Measurements from ENCODE around the gene RHOB. TPM values are rescaled to one million over a fixed set of nuclear protein-coding genes. Genes with fewer than 3 reads are reported as not detected.
A peak's percentile ranks its signal among the peaks of the same experiment; 100 is the strongest.

RHOB gene
- total and polyA plus RNA-seq, 2 donors (not counting 1 experiment from before 2014, with no cell fraction given) = 63.0 to 1,037 TPM

DNA sequence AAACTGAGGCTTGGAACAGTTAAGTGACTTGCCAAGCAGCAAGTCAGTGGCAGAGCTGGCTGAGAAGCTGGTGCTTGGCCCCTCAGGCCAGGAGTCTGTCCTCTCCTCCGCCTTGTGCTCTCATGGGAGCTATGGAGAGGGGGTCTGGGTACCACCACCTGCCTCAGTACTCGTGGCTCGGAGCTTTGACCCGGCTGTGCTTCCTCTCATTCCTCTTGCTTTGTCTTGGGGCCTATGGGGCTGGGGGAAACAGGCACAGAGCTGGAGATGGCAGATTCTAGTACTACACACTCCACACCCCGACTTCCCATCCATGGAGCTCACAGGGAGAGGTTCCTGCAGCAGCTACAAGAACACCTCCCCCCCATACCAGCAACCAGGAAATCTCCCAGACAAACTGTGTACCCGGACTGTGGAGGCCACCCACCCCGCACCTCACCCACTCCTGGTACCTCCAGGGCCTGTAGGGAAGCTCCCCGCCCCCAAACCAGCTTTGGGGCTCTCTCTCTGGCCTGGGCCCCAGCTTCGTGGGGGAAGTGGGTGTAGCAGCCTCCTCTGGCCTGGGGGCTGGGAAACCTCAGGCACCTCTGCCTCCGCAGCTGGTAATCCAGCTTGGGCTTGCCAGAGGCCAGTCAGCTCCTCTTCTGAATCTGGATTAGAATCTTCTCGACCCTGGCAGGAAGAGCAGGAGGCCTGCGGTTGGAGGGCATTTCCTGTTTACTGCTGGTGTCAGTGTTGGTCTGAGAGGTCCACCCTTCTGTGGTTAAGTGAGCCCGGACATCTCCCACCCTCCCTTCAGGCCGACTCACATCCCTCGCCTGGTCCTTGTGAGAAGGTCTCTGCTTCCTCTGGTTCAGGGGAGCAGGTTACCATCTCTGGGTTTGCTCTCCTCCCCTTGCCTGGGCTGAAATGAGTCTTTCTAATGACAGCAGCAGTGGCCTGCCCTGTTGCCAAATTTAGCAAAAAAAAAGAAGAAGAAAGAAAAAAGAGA, 22.3 kb upstream of the RHOB start:
- H3K4me1 ChIP-seq (ENCODE audit: control insufficient read depth in 2 of 2, insufficient read depth in 2 of 2, low read length in 2 of 2) = peaks cover 46 to 64% of the 10 kb centered on the region in 2 donors
- H3K27ac ChIP-seq (ENCODE audit: low read length in 2 of 2) = peak overlapping the region; percentile 85 to 88
- Mint-ChIP-seq H3K4me1 (peaks cover 49% of the 10 kb centered on the region), H3K9me3 (ENCODE audit: insufficient read depth) (no peaks in the 10 kb centered on the region), H3K27me3 (no peaks in the 10 kb centered on the region), H3K27ac (peak overlapping the region; percentile 93), H3K4me3 (peak overlapping the region; percentile 80)
- H3K36me3 ChIP-seq (replicated peaks in 1 of 2; ENCODE audit: control extremely low read depth in 1 of 2, control insufficient read depth in 1 of 2, extremely low read depth in 1 of 2, insufficient read depth in 2 of 2, low read length in 1 of 2) = no peaks in the 10 kb centered on the region
- WGBS (ENCODE audit: insufficient coverage) = 22% methylated on average over 4 of the region's 15 CpGs
- ChIA-PET POLR2A (interaction anchor here (0.8 to 2.4 kb wide), 4 partner anchors 20 to 252 kb away, joined by 3 to 17 read pairs (median 8); partner anchors contain the start of genes HS1BP3 and RHOB), CTCF (interaction anchor here (0.7 to 13.1 kb wide), 14 partner anchors 8 to 227 kb away, joined by 3 to 148 read pairs (median 4); partner anchors contain the start of genes HS1BP3 and RHOB)
- H3K4me2 ChIP-seq (replicated peaks; ENCODE audit: low read depth, low read length, poor library complexity, severe bottlenecking) = peak overlapping the region; percentile 77
- H3K27me3 ChIP-seq (replicated peaks in 1 of 4; ENCODE audit: control extremely low read depth in 1 of 4, control insufficient read depth in 3 of 4, insufficient read depth in 4 of 4, low read length in 3 of 4) = no peaks in the 10 kb centered on the region
- H2AFZ ChIP-seq (ENCODE audit: insufficient read depth, low read depth, low read length, poor library complexity, severe bottlenecking) = peak overlapping the region; percentile 75
- H3K9me3 ChIP-seq (ENCODE audit: control extremely low read depth in 1 of 3, control insufficient read depth in 2 of 3, insufficient read depth in 1 of 3, low read length in 2 of 3) = no peaks in the 10 kb centered on the region
- H4K20me1 ChIP-seq (ENCODE audit: control insufficient read depth, insufficient read depth, low read length, poor library complexity, severe bottlenecking) = no peaks in the 10 kb centered on the region
- H3K79me2 ChIP-seq (ENCODE audit: control insufficient read depth, insufficient read depth, low read length) = no peaks in the 10 kb centered on the region
- peak overlapping the region; percentile 5 to 52 (median 27) for H3K4me3 ChIP-seq (ENCODE audit: control extremely low read depth in 1 of 5, extremely low read depth in 1 of 5, insufficient read depth in 1 of 5, low read depth in 2 of 5, low read length in 4 of 5)
- intact Hi-C loops (cut with micrococcal nuclease) = no loop called here
- no peak for DNase-seq
- peak; percentile 50 for ATAC-seq (ENCODE audit: low read depth)
- no peak for TF ChIP-seq EZH2 (IDR thresholded peaks at IDR 0.05; ENCODE audit: borderline replicate concordance, insufficient read depth, low read depth, low read length, poor library complexity, severe bottlenecking)
- TF ChIP-seq, protein P1, sequence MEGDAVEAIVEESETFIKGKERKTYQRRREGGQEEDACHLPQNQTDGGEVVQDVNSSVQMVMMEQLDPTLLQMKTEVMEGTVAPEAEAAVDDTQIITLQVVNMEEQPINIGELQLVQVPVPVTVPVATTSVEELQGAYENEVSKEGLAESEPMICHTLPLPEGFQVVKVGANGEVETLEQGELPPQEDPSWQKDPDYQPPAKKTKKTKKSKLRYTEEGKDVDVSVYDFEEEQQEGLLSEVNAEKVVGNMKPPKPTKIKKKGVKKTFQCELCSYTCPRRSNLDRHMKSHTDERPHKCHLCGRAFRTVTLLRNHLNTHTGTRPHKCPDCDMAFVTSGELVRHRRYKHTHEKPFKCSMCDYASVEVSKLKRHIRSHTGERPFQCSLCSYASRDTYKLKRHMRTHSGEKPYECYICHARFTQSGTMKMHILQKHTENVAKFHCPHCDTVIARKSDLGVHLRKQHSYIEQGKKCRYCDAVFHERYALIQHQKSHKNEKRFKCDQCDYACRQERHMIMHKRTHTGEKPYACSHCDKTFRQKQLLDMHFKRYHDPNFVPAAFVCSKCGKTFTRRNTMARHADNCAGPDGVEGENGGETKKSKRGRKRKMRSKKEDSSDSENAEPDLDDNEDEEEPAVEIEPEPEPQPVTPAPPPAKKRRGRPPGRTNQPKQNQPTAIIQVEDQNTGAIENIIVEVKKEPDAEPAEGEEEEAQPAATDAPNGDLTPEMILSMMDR (IDR thresholded peaks at IDR 0.05) = no peak
- peak overlapping the region; percentile 61 for H3K9ac ChIP-seq (ENCODE audit: low read length)
